Stimulated activated naive CD8-positive, alpha-beta T cell treated with anti-CD3 and anti-CD28 coated beads, Interleukin-15, Interleukin-2, amounts not matched to agents 100 U/mL and 50 U/mL, for 24 hours (primary cell): ENCODE data around the gene DCLK1.

Source experiments
- ATAC-seq: fragments of 150-1000 bp; cut with Tn5 transposase; one replicate; pipeline ENCODE4 v1.10.0; 2021
- DNase-seq: peaks from one replicate; pipeline ENCODE4 v3.0.0; 2021

Gene DCLK1

GRCh38 chr13:36033035-36033434 is 98.1 kb downstream of the DCLK1 start:
- no peak for DNase-seq
- ATAC-seq = no peak

GRCh38 chr13:36031490-36031889 is 99.7 kb downstream of the DCLK1 start:
- ATAC-seq (no peak), DNase-seq (no peak)

GRCh38 chr13:36030670-36031331 is 100.4 kb downstream of the DCLK1 start:
- no peak for DNase-seq
- ATAC-seq = no peak

- ATAC-seq (no peak), DNase-seq (no peak)
These were observed 102.0 kb downstream of the DCLK1 start for GRCh38 chr13:36029166-36029565.

GRCh38 chr13:36028359-36029025 is 102.7 kb downstream of the DCLK1 start:
- ATAC-seq (no peak), DNase-seq (no peak)

GRCh38 chr13:36026531-36026930 is 104.7 kb downstream of the DCLK1 start:
- no peak for DNase-seq
- ATAC-seq = no peak

GRCh38 chr13:36014763-36015162 is 116.4 kb downstream of the DCLK1 start:
- no peak for DNase-seq

GRCh38 chr13:36006894-36007675 is 124.1 kb downstream of the DCLK1 start:
- DNase-seq = no peak
- ATAC-seq = no peak

More at GRCh38 chr13:36014763-36015162, 116.4 kb downstream of the DCLK1 start:
- ATAC-seq = no peak

- ATAC-seq = no peak
- DNase-seq = no peak
These were observed 124.8 kb downstream of the DCLK1 start for GRCh38 chr13:36006347-36006746.

GRCh38 chr13:36001561-36001960 is 129.6 kb downstream of the DCLK1 start:
- DNase-seq (no peak), ATAC-seq (no peak)

GRCh38 chr13:36000028-36000427 is 131.2 kb downstream of the DCLK1 start:
- no peak for ATAC-seq

GRCh38 chr13:35996360-35996759 is 134.8 kb downstream of the DCLK1 start:
- no peak for DNase-seq

More at GRCh38 chr13:36000028-36000427, 131.2 kb downstream of the DCLK1 start:
- DNase-seq = no peak

GRCh38 chr13:35995136-35995535 is 136.0 kb downstream of the DCLK1 start:
- ATAC-seq = no peak

More at GRCh38 chr13:35996360-35996759, 134.8 kb downstream of the DCLK1 start:
- no peak for ATAC-seq

GRCh38 chr13:35994131-35994966 is 136.8 kb downstream of the DCLK1 start:
- DNase-seq = no peak
- no peak for ATAC-seq

More at GRCh38 chr13:35995136-35995535, 136.0 kb downstream of the DCLK1 start:
- no peak for DNase-seq

- DNase-seq = no peak
- ATAC-seq = no peak
These were observed 137.5 kb downstream of the DCLK1 start for GRCh38 chr13:35993686-35994085.

GRCh38 chr13:35992964-35993363 is 138.2 kb downstream of the DCLK1 start:
- no peak for ATAC-seq
- DNase-seq = no peak

GRCh38 chr13:35990196-35990595 is 141.0 kb downstream of the DCLK1 start:
- ATAC-seq = no peak
- no peak for DNase-seq

GRCh38 chr13:35988648-35989081 is 142.5 kb downstream of the DCLK1 start:
- ATAC-seq (no peak), DNase-seq (no peak)

- ATAC-seq (no peak), DNase-seq (no peak)
These were observed 143.3 kb downstream of the DCLK1 start for GRCh38 chr13:35987572-35988513.

GRCh38 chr13:35984776-35985453 is 146.3 kb downstream of the DCLK1 start:
- ATAC-seq (no peak), DNase-seq (no peak)
